ENCODE measurements around the gene GLI3. TPM values are rescaled to one million over a fixed set of nuclear protein-coding genes. Genes with fewer than 3 reads are reported as not detected.

Gene GLI3
- total and polyA plus RNA-seq, 4 experiments from 2014 or later, result 0.06 to 0.13 TPM; not detected in 2

DNA sequence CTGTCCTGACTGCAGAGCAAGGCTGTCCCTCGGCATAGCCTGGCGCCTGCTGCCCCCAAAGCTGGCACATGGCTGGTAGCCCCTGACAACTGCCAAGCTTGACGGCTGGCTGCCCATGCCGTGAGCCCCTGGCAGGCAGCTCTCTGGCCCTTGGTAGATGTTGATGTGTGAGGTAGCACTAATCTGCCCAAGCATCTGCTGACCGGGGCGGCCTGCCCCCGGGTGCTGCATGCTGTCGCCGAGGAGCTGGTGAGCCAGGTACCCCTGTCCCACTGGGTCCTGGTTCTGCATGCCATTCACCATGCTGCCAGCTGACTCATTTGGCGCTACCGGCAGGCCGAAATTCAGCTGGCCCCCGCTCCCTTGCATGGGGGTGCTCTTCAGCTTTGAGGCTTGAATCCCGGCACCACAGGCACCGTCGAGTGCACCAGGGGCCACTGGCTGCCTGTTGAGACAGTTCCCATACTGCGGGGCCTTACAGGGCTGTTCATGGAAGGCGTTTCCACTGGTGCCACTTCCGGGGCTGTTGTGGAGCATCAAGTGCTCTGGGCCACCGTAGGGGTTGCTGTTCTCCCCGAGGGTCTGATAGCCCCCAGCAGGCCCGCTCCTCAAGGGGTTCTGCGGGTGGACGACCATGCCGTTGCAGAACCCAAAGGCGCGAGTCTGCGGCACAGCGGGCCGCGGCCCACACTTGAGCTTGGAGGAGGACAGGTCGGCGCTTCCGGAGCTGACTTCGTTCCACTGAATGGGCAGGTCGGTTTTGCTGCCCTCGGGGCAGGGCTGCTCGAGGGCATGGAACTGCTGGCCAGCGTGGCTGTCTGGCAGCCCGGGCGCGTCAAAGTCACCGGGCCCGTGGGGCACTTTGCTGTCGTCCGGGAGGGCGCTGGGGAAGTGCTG is 271.9 kb downstream of the GLI3 start:
- no peaks in the 10 kb centered on the region for H3K36me3 Mint-ChIP-seq
- no peaks in the 10 kb centered on the region for H3K36me3 ChIP-seq (ENCODE audit: insufficient read depth, low read length)
- intact Hi-C loops (cut with micrococcal nuclease), result no loop called here
- no peak for DNase-seq
- H3K9me3 ChIP-seq (ENCODE audit: control insufficient read depth in 1 of 2, low read length in 2 of 2), result no peaks in the 10 kb centered on the region
- H3K4me3 ChIP-seq (ENCODE audit: low read length in 2 of 2), result no peak overlapping the region
- H3K4me1 ChIP-seq (ENCODE audit: insufficient read depth, low read length), result no peaks in the 10 kb centered on the region
- H3K27ac ChIP-seq (ENCODE audit: low read depth, low read length), result no peak overlapping the region
- no peaks in the 10 kb centered on the region for H3K9me3 Mint-ChIP-seq
- H3K27me3 Mint-ChIP-seq, result peaks cover 0 to 6% of the 10 kb centered on the region in 2 donors
- POLR2A ChIA-PET (ENCODE audit: partially characterized antibody), result interaction anchor here (0.9 kb wide), 1 partner anchor 10 kb away, joined by 3 read pairs; no protein-coding TSS in a partner anchor
- no peak overlapping the region for H3K4me3 Mint-ChIP-seq
- no peak overlapping the region for H3K27ac Mint-ChIP-seq
- H3K27me3 ChIP-seq (ENCODE audit: insufficient read depth, low read length), result no peaks in the 10 kb centered on the region
- CTCF ChIA-PET (ENCODE audit: partially characterized antibody), result interaction anchor here (1.5 kb wide), 1 partner anchor 12 kb away, joined by 4 read pairs; no protein-coding TSS in a partner anchor
- H3K4me1 Mint-ChIP-seq, result no peaks in the 10 kb centered on the region

DNA sequence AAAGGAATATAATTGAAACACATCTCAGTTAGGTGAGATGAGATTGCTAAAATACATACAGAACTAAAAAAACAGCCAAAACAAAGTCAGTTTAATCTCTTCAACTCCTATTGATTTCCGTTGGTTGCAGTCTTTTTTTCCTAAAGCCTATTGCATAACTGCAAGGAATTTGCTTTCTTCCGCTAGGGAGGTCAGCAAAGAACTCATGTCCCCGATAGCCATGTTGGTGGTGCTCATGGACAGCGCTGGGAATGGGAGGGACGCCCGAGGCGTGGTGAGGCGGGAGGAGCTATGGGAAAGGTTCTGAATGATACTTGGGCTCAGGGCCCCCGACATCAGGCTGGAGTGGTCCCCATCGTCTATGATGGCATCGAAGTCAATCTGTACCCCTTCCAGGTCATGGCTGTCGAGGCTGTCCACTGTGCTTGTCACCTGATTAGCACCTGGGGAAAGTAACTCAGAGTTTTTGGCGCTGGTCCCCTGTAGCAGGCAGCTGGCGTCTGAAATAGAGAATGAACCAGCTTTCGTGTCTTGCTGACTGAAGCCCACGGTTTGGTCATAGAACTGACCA is 272.7 kb downstream of the GLI3 start:
- Histone ChIP-seq H3K4me1 (ENCODE audit: insufficient read depth, low read length) (no peaks in the 10 kb centered on the region), H3K27ac (ENCODE audit: low read depth, low read length) (no peak overlapping the region), H3K4me3 (ENCODE audit: low read length in 2 of 2) (no peak overlapping the region), H3K9me3 (ENCODE audit: control insufficient read depth in 1 of 2, low read length in 2 of 2) (no peaks in the 10 kb centered on the region), H3K27me3 (ENCODE audit: insufficient read depth, low read length) (no peaks in the 10 kb centered on the region), H3K36me3 (ENCODE audit: insufficient read depth, low read length) (no peaks in the 10 kb centered on the region)
- Mint-ChIP-seq H3K4me1 (no peaks in the 10 kb centered on the region), H3K4me3 (no peak overlapping the region), H3K9me3 (no peaks in the 10 kb centered on the region), H3K27me3 (peaks cover 2 to 8% of the 10 kb centered on the region in 2 donors), H3K36me3 (no peaks in the 10 kb centered on the region), H3K27ac (no peak overlapping the region)
- ChIA-PET CTCF (ENCODE audit: partially characterized antibody) (interaction anchor here (1.5 to 1.9 kb wide), 2 partner anchors 13 to 14 kb away, joined by 4 to 5 read pairs; no protein-coding TSS in a partner anchor), POLR2A (ENCODE audit: partially characterized antibody) (interaction anchor here (0.9 kb wide), 1 partner anchor 9 kb away, joined by 3 read pairs; no protein-coding TSS in a partner anchor)
- DNase-seq, result no peak
- intact Hi-C loops (cut with micrococcal nuclease), result no loop called here

DNA sequence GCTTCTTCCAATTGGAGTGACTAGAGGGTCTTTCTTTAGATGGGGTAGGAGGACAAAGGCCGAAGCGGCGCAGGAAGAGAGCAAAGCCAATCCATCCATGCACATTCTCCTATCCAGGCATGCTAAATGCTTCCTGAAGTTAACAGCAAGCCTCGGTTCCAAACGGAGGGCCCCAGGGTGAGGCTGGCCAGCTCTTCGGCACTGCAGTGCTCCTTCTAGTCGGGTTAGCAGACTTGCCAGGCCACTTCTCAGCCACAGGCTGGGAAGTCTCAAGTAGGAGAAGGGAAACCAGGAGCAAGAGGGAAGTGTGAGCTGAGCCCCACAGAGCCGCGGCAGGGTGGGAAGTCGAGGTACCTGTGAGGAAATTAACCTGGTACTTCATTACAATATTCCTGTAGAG is 280.3 kb downstream of the GLI3 start:
- no peaks in the 10 kb centered on the region for H3K27me3 ChIP-seq (ENCODE audit: insufficient read depth, low read length)
- no peak overlapping the region for H3K27ac ChIP-seq (ENCODE audit: low read depth, low read length)
- DNase-seq, result no peak
- no peaks in the 10 kb centered on the region for H3K36me3 ChIP-seq (ENCODE audit: insufficient read depth, low read length)
- Mint-ChIP-seq H3K9me3 (peaks cover 0 to 3% (median 0%) of the 10 kb centered on the region in 8 donors), H3K36me3 (no peaks in the 10 kb centered on the region), H3K4me1 (no peaks in the 10 kb centered on the region), H3K27me3 (peaks cover 9 to 30% of the 10 kb centered on the region in 2 donors), H3K27ac (no peak overlapping the region), H3K4me3 (no peak overlapping the region)
- ChIA-PET CTCF (ENCODE audit: partially characterized antibody) (interaction anchor here (7.9 kb wide), 1 partner anchor 16 kb away, joined by 30 read pairs; no protein-coding TSS in a partner anchor), POLR2A (ENCODE audit: partially characterized antibody) (no interaction called here)
- no peaks in the 10 kb centered on the region for H3K4me1 ChIP-seq (ENCODE audit: insufficient read depth, low read length)
- no peak overlapping the region for H3K4me3 ChIP-seq (ENCODE audit: low read length in 2 of 2)
- H3K9me3 ChIP-seq (ENCODE audit: control insufficient read depth in 1 of 2, low read length in 2 of 2), result no peaks in the 10 kb centered on the region
- intact Hi-C loops (cut with micrococcal nuclease), result no loop called here

DNA sequence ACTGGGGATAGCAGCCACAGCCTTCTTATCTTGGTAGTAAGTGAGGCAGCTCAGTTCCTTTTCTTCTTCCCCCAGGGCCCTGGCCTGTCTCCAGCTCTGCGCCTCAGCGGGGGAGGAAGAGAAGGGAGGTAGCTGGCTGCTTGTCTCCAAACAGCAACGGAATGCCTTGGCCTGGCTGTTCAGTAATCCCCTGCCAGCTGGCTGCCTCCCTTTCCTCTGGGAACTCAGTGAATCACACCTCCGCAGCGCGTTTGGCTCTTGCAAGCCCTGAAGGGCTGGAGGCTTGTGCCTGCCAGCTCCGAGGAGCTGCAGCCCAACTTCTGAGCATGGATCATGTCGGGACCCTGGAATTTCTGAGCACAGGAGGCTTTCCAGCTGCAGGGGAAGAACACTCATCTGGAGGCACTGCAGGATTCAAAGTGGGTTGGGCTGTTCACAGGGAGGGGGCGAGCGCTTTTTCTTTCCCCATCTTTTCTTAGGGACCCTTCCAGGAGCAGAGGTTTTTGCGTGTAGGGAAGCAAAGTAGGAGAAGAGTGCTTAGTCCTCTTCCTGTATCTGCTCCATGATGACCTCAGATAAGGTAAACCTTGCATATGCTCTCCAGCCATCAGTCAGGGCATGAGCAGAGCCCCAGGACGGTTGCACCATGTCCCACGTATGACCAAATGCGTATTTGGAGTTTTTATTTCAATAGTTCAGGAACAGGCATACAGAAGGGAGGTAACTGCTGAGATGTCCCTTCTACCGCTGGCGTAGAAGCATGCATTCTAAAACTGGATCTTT is 280.9 kb downstream of the GLI3 start:
- ChIA-PET CTCF (ENCODE audit: partially characterized antibody) (interaction anchor here (7.9 kb wide), 1 partner anchor 15 kb away, joined by 30 read pairs; no protein-coding TSS in a partner anchor), POLR2A (ENCODE audit: partially characterized antibody) (no interaction called here)
- peaks cover 9 to 30% of the 10 kb centered on the region in 2 donors for H3K27me3 Mint-ChIP-seq

DNA sequence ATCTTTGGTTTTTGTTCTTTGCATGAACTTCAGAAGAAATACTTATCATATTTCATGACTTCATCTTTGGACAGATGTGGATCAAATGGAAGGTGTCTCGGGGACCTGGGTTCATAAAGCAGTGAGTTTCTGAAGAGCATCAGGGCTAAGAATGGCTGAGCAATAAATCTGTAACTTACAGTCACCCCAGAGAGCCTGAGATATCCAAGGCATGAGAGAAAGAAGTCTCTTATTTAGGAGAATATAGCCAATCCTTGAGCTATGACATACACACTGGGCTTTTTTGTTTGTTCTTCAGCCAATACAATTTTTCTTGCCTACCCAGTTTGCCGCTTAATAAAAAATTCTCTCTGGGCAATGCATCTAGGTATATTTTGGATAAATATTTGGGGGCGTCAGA is 281.6 kb downstream of the GLI3 start:
- Mint-ChIP-seq H3K36me3 (no peaks in the 10 kb centered on the region), H3K4me3 (no peak overlapping the region), H3K27ac (no peak overlapping the region), H3K27me3 (peaks cover 9 to 29% of the 10 kb centered on the region in 2 donors), H3K9me3 (peaks cover 0 to 3% (median 0%) of the 10 kb centered on the region in 8 donors), H3K4me1 (no peaks in the 10 kb centered on the region)
- Histone ChIP-seq H3K27me3 (ENCODE audit: insufficient read depth, low read length) (no peaks in the 10 kb centered on the region), H3K36me3 (ENCODE audit: insufficient read depth, low read length) (no peaks in the 10 kb centered on the region), H3K9me3 (ENCODE audit: control insufficient read depth in 1 of 2, low read length in 2 of 2) (no peaks in the 10 kb centered on the region), H3K27ac (ENCODE audit: low read depth, low read length) (no peak overlapping the region), H3K4me3 (ENCODE audit: low read length in 2 of 2) (no peak overlapping the region), H3K4me1 (ENCODE audit: insufficient read depth, low read length) (no peaks in the 10 kb centered on the region)
- POLR2A ChIA-PET (ENCODE audit: partially characterized antibody), result interaction anchor here (0.8 kb wide), 1 partner anchor 9 kb away, joined by 3 read pairs; no protein-coding TSS in a partner anchor
- no peak for DNase-seq
- intact Hi-C loops (cut with micrococcal nuclease), result no loop called here
- CTCF ChIA-PET (ENCODE audit: partially characterized antibody), result interaction anchor here (7.9 kb wide), 1 partner anchor 14 kb away, joined by 30 read pairs; no protein-coding TSS in a partner anchor

More for the DNA sequence above, 280.9 kb downstream of the GLI3 start:
- Mint-ChIP-seq H3K36me3 (no peaks in the 10 kb centered on the region), H3K9me3 (peaks cover 0 to 3% (median 0%) of the 10 kb centered on the region in 8 donors), H3K4me3 (no peak overlapping the region), H3K4me1 (no peaks in the 10 kb centered on the region), H3K27ac (no peak overlapping the region)
- no peaks in the 10 kb centered on the region for H3K27me3 ChIP-seq (ENCODE audit: insufficient read depth, low read length)
- no peaks in the 10 kb centered on the region for H3K4me1 ChIP-seq (ENCODE audit: insufficient read depth, low read length)
- no peak overlapping the region for H3K27ac ChIP-seq (ENCODE audit: low read depth, low read length)
- H3K9me3 ChIP-seq (ENCODE audit: control insufficient read depth in 1 of 2, low read length in 2 of 2), result no peaks in the 10 kb centered on the region
- H3K36me3 ChIP-seq (ENCODE audit: insufficient read depth, low read length), result no peaks in the 10 kb centered on the region
- H3K4me3 ChIP-seq (ENCODE audit: low read length in 2 of 2), result no peak overlapping the region
- DNase-seq, result no peak
- intact Hi-C loops (cut with micrococcal nuclease), result no loop called here

DNA sequence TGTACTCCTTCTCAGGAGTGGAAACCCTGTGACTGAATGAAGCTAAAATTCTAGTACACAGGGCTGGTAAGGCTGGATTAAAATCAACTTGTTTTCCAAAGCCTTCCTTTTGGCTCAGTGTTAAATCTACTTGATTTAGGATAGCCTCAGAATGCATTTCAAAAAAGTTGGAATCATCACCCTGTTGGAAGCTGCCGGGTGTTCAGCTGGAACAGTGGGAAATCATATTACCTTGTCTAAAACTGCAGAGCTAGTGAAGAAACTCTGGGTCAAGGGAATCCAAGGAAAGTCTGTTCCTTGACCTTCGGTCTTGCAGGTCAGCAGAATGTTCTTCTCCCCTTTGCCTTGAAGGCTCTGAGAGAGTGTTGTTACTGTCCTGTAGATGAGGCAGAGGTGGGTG is 282.0 kb downstream of the GLI3 start:
- POLR2A ChIA-PET (ENCODE audit: partially characterized antibody), result interaction anchor here (0.8 kb wide), 1 partner anchor 10 kb away, joined by 3 read pairs; no protein-coding TSS in a partner anchor

More for the DNA sequence above, 282.0 kb downstream of the GLI3 start:
- Histone ChIP-seq H3K4me3 (ENCODE audit: low read length in 2 of 2) (no peak overlapping the region), H3K9me3 (ENCODE audit: control insufficient read depth in 1 of 2, low read length in 2 of 2) (no peaks in the 10 kb centered on the region), H3K36me3 (ENCODE audit: insufficient read depth, low read length) (no peaks in the 10 kb centered on the region), H3K27me3 (ENCODE audit: insufficient read depth, low read length) (no peaks in the 10 kb centered on the region), H3K27ac (ENCODE audit: low read depth, low read length) (no peak overlapping the region), H3K4me1 (ENCODE audit: insufficient read depth, low read length) (no peaks in the 10 kb centered on the region)
- Mint-ChIP-seq H3K4me1 (no peaks in the 10 kb centered on the region), H3K36me3 (no peaks in the 10 kb centered on the region), H3K27ac (no peak overlapping the region), H3K27me3 (peaks cover 9 to 31% of the 10 kb centered on the region in 2 donors), H3K9me3 (peaks cover 0 to 3% (median 0%) of the 10 kb centered on the region in 8 donors), H3K4me3 (no peak overlapping the region)
- intact Hi-C loops (cut with micrococcal nuclease), result no loop called here
- no peak for DNase-seq
- CTCF ChIA-PET (ENCODE audit: partially characterized antibody), result interaction anchor here (1.0 to 7.9 kb wide), 2 partner anchors 12 to 14 kb away, joined by 3 to 30 read pairs; no protein-coding TSS in a partner anchor

All from CD4-positive, alpha-beta memory T cell (primary cell).